Measurements from ENCODE around the gene TRIM14. TPM values are rescaled to one million over a fixed set of nuclear protein-coding genes. Genes with fewer than 3 reads are reported as not detected.
"Not testable (repeated sequence)": the region's sequence is repeated elsewhere in the genome, so short reads cannot be mapped to it uniquely, and the experiment has no call there.

TRIM14 gene
- total RNA-seq, 1 donor from 2014 or later: 5.1 TPM

DNA sequence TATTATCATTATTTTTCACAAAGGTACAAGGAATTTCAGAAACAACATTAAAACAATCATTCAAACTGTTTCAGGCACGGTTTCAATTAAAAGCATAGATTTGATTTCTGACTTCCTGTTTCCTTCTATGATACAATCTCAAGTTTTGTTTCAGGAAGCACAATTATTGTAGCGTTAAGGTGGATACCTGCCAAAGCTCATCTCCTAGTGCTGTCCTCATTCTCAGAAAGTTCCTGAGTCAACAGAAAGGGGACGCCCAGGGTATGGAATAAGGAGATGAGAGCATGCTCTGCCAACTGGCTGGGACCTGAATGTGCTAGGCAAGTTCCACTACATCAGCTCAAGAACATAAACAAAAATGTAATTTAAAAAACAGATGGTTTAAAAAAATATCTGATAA is 2.0 kb upstream of the TRIM14 start:
- no peak for ATAC-seq
- intact Hi-C loops (cut with DNase I): no loop called here

DNA sequence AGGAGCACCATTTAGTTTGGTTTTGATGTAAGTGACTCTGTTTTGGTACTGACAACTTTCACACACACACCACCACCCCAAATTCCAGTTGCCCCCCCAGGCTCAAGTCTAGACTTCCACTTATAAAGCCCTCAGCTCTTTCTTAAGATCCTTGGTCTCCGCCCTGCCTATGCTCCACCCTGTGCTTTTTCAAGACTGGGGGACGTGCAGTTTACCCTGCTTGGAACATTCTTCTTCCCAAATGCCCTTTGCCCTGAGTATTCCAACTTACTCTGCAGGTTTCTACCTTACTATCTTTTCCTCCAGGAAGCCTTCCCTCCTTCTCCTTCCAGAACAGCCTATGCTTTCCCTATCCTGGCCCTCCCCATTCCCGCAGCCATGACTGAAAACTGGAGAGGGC is 1.5 kb upstream of the TRIM14 start:
- intact Hi-C loops (cut with DNase I): no loop called here
- no peak for DNase-seq (ENCODE audit: missing footprints)
- ATAC-seq: no peak

More for the DNA sequence above, 2.0 kb upstream of the TRIM14 start:
- DNase-seq (ENCODE audit: missing footprints): no peak

DNA sequence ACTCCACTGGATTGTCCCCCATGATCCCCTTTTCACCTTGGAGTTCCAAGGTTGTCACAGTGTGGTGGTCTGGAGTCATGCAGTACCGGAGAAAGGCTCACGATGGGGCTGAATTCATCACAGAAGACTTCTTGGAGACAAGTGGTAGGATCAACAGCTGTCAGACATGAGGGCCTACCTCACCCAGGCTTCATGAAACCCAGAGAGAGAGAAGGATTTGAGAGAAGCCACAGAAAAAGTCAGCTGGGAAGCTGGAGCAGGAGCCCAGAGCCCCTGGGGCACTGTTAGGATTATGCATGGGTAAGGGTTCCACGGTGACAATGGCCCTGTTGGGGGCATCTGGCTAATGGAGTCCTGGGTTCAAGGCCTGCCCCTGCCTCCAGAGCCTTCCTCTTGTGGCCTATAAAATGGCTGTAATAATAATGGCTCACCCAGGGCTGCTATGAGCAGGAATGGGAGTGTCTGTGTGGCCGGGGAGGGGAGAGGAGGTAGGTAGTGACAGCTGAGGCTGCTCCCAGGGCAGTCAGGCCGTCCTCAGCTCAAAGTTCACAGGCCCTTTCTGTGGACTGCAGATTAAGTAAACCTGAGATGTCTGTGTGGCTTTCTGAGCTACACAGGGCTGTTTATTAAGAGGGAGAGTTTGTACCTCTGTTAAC is 910 bp downstream of the TRIM14 start:
- intact Hi-C loops (cut with DNase I): loop anchor here (5.0 kb wide), 1 partner anchor 41 kb away; no protein-coding TSS in a partner anchor
- no peak for ATAC-seq
- DNase-seq (ENCODE audit: missing footprints): no peak

DNA sequence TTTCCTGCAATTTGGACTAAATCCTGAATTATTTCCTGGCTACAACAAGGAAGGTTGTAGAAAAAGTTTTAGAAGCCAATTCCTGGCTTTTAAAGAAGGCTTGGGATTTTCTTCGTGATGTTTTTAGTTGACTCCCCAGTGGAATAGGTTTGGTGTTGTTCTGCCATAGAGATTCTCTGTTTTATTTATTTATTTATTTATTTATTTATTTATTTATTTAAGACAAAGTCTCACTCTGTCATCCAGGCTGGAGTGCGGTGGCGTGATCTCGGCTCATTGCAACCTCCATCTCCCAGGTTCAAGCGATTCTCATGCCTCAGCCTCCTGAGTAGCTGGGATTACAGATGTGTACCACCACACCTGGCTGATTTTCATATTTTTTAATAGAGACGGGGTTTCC is 1.9 kb downstream of the TRIM14 start:
- not testable (repeated sequence) for DNase-seq (ENCODE audit: missing footprints); ATAC-seq
- intact Hi-C loops (cut with DNase I): loop anchor here (5.0 kb wide), 1 partner anchor 40 kb away; no protein-coding TSS in a partner anchor

DNA sequence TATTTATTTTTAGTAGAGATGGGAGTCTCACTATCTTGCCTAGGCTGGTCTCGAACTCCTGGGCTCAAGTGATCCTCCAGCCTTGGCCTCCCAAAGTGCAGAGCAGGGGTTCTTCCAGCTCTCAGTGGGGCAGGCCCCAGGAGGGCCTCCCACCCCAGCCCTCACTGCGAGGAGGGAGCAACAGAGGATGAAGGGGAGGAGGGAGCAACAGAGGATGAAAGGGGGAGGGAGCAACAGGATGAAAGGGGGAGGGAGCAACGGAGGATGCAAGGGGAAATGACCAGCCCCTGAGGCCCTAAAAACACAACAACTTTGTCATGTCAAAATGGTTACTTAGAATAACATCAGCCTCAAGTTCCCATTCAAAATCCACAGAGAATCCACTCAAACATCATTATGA is 10.0 kb downstream of the TRIM14 start:
- ATAC-seq (no peak), DNase-seq (ENCODE audit: missing footprints) (no peak)
- intact Hi-C loops (cut with DNase I): no loop called here

DNA sequence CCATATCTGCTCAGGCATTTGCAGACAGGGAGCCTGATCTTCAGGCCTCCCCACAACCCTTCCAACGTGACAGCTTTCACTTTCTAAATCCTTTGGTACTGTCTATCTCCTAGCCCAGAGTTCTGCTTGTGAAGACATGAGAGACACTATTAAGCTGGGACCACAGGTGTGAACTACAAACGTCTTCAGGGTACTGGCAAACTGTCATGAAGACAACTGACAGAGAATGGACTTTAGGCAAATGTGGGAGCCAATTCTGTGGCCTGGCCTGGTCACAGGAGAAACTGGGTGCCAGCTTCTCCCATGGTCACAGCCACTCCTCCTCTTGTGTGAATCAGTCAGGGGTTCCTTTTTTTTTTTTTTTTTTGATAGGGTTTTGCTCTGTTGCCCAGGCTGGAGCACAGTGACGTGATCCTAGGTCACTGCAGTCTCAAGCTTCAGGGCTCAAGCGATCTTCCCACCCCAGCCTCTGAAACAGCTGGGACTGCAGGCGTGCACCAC is 10.4 kb downstream of the TRIM14 start:
- DNase-seq (ENCODE audit: missing footprints): no peak
- no peak for ATAC-seq
- intact Hi-C loops (cut with DNase I): no loop called here

DNA sequence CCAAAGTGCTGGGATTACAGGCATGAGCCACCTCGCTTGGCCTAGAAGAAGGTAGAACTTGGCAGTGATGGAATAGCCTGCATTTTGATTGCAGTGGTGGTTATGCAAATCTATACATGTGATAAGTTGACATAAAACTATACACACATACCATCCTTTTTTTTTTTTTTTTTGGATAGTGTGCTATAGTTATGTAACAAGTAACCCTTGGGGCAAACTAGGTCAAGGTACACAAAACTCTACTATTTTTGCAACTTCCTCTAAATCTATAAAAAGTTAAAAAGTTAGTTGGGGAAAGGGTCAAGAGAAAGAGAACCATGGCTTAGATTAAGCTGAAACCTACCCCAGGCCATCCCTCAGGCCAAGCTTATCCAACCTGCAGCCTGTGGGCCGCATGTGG is 11.1 kb downstream of the TRIM14 start:
- intact Hi-C loops (cut with DNase I): no loop called here
- DNase-seq (ENCODE audit: missing footprints) (no peak), ATAC-seq (no peak)

DNA sequence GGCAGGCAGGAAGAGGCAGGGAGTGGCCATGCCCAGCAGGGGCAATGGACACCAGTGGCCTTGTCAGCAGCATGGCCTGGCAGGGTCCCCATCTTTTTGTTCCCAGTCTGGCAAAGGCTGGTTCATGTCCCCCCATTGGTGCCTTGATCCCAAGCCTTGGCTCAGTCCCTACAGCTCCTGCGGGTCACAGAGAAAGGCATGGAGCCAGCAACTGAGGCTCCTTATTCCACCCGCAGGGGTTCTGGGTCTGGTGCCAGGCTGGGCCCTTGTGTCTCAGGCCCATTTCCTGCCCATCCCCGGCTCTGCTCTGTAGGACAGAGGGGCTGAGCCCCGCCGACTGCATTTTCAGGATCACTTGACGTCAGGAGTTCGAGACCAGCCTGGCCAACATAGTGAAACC is 14.0 kb downstream of the TRIM14 start:
- intact Hi-C loops (cut with DNase I): no loop called here
- ATAC-seq: no peak
- no peak for DNase-seq (ENCODE audit: missing footprints)

DNA sequence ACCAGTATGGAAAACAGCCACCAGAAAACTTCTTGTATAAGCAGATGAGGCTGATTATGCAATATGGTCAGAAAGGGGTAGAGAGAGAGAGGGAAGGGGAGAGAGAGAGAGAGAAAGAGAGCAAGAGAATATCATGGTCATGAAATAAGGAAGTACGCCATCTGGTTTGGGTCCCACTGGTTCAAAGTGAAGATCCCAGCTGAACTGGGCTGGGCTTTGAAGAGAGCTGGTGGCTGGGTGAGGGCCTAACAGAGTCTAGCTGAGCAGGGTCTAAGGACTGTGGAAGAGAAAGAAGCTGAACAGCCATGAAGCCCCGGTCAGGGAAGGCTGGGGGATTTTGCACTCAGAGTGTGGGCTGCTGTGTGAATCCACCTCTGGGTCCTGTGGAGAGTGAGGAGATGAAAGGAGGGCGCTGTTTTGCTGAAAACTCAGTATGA is 14.6 kb downstream of the TRIM14 start:
- no peak for DNase-seq (ENCODE audit: missing footprints)
- ATAC-seq: peak; percentile 49
- intact Hi-C loops (cut with DNase I): no loop called here

DNA sequence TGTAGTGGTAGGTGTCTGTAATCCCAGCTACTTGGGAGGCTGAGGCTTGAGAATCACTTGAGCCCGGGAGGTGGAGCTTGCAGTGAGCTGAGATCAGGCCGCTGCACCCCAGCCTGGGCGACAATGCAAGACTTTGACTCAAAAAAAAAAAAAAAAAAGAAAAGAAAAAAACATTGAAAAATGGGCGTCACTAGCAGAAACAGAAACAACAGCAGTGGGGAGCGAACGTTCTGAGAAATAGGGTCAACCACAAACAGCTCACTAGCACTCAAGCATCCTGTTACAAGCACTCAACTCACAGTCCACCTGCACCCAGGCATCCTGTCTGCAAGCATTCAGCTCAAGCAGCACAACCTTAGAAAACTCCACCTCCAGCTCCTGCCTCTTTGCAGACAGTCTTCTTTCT is 17.2 kb downstream of the TRIM14 start:
- intact Hi-C loops (cut with DNase I): no loop called here
- DNase-seq (ENCODE audit: missing footprints) (no peak), ATAC-seq (no peak)

DNA sequence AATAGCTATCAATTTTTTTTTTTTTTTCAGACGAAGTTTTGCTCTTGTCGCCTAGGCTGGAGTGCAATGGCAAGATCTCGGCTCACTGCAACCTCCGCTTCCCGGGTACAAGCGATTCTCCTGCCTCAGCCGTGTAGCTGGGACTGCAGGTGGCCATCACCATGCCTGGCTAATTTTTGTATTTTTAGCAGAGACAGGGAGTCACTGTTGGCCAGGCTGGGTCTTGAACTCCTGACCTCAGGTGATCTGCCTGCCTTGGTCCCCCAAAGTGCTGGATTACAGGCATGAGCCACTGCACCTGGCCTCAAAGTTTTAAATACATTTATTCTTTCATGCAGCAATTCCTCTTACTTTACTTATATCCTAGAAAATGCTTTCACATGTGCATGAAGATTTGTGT is 17.6 kb downstream of the TRIM14 start:
- intact Hi-C loops (cut with DNase I): no loop called here
- ATAC-seq: no peak
- no peak for DNase-seq (ENCODE audit: missing footprints)

DNA sequence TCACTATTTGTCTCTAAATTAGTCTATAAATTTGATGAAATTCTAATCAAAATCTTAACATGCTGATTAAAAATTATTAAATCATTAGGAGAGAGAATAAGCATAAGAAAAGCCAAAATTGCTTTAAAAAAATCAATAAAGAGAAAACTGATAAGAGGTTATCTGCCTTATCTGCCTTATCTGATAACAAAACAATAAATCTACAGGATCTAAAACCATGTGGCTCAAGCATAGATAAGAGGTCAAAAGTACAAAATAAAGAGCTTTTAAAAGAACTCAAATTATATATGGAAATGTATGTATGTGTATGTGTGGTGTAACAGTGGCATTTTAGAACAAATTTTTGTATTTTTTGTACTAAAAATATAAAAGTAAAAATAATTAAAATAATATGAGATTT is 18.6 kb downstream of the TRIM14 start:
- ATAC-seq: no peak
- no peak for DNase-seq (ENCODE audit: missing footprints)
- intact Hi-C loops (cut with DNase I): no loop called here

DNA sequence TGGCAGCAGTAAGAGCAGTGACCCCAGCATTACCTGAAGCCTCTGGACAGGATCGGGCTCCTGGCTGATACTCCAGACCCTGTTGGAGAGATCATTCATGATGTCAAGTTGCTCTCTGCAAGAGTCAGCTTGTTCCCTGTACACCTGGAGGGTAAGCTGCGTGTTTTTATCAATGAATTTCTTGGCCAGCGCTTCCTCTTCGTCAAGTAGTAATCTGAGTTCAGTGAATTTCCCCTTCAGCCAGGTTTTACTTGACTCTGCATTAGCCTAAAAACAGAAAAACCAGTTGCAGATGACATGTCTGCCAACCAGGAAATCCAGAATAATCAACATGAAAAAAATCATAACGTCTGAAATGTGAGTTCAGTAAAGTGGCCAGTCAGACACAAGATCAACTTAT is 19.1 kb downstream of the TRIM14 start:
- DNase-seq (ENCODE audit: missing footprints): no peak
- no peak for ATAC-seq
- intact Hi-C loops (cut with DNase I): no loop called here

DNA sequence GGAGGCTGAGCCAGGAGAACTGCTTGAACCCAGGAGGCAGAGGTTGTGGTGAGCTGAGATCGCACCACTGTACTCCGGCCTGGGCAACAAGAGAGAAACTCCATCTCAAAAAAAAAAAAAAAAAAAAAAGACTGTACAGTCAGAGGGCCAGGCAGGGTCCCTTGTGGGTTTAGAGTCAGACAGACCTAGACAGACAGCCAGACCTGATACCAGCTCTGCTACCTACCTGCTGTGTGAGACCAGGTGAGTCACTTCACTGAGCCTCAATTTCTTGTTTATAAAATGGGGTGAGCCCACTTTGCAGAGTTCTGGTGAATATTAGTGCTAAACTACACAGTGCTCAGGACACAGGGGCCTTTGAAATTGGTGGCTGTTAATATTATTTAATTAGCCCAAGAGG is 19.7 kb downstream of the TRIM14 start:
- no peak for DNase-seq (ENCODE audit: missing footprints)
- intact Hi-C loops (cut with DNase I): no loop called here
- no peak for ATAC-seq

DNA sequence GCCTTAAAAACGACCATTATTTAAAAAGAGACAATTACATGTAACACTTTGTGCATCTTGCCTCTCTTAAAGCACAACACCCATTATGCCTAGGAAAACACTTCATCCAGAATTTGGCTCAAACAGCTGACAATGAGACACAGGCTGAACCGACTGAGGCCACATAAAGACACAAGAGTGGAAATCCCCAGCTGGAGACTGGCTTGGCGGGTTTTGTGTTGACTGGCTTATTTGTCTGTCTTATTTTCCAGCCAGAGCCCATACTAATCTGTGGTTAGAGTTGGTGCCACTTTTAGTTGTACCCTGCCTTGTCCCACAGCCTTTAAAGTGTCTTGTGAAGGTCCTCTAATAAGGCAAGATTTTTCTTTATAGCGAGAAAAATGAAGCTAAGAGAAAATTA is 21.2 kb downstream of the TRIM14 start:
- intact Hi-C loops (cut with DNase I): no loop called here
- DNase-seq (ENCODE audit: missing footprints) (no peak), ATAC-seq (no peak)

DNA sequence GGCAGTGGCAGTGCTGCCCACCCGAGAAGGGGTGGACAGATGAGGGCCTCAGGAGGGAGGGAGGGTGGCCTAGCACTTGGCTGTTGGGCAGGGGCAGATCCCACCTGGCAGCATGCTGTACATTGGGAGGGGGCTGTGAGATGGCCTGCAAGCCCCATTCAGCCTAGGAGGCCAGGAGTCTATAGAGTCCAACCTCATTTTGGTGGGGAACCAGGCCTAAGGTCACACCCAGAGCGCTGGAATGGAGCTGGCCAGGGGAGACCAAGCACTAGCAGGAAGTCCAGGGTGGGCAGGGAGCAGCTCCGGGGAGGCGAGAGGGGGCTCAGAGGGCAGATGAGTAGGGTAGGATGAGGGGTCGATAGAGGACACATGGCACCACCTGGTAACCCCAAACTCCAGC is 22.9 kb downstream of the TRIM14 start:
- ATAC-seq (no peak), DNase-seq (ENCODE audit: missing footprints) (no peak)
- intact Hi-C loops (cut with DNase I): no loop called here

DNA sequence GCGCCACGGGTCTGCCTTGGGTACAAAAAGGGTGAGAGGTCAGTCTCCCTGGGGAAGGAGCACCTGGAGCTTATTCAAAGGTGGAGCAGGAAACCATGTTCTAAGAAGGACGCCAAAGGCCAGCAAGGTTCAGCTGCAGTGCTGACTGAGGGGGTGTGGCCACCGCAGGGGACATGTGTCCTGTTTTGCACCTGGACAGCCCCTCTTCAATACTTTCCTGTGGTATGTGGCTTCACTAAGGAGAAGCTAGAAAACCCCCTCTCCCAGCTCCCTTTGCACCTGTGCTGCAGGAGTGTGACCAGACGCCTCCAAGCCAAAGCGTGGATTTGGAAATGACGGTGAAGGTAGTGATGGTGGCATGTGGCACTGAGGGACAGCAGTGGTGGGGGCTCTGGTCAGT is 23.6 kb downstream of the TRIM14 start:
- intact Hi-C loops (cut with DNase I): no loop called here
- no peak for ATAC-seq

DNA sequence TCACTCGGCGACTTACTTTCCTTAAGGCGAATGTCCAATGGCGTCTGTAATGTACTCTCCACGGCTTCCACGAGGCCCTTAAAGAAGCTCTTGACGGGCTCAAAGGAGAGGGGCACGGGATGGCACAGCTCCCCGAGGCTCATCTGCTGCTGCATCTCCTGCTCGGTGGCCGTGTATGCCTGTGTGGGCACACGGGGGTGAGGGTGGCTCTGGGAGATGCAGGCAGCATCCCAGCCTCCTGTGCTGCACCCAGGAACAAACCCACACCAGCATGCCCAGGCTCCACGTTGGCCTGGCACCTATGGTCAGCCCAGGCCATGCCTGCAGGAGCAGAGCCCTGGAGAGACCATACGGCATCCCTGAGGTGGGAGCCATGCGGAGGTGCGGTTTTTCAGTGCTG is 24.2 kb downstream of the TRIM14 start:
- intact Hi-C loops (cut with DNase I): no loop called here
- ATAC-seq (no peak), DNase-seq (ENCODE audit: missing footprints) (no peak)

More for the DNA sequence above, 23.6 kb downstream of the TRIM14 start:
- no peak for DNase-seq (ENCODE audit: missing footprints)

DNA sequence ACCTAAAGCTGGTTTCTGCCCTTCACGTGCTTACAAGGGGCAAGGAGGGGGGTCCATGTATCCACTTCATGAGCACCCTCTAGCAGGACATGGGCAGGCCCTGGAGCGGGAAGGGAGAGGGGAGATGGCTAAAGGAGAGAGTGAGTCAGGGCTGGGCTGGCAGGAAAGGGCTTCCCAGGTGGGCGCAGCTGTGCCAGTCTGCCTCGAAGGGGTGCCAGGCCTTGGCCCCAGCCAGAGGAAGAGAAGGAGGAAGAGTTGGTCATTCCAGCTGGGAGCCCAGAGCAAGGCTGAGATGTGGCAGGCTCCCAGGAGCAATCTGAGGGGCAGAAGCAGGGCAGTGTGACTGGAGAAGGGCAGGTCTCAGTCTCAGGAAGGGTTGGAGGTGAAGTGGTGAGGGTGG is 24.7 kb downstream of the TRIM14 start:
- intact Hi-C loops (cut with DNase I): no loop called here
- ATAC-seq (no peak), DNase-seq (ENCODE audit: missing footprints) (no peak)

DNA sequence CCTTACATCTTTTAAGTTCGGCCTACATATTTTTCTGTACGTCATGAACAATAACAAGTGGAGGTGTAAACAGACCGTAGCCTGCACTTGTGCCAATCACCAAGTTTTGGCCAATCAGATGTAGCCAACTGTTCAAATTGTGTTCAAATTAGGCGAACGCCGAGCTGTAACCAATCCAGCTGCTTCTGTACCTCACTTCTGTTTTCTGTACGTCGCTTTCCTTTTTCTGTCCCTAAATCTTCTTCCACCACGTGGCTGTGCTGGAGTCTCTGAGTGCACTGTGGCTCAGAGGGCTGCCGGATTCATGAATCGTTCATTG is 26.4 kb downstream of the TRIM14 start:
- intact Hi-C loops (cut with DNase I): no loop called here
- DNase-seq (ENCODE audit: missing footprints) (no peak), ATAC-seq (no peak)
